H9 (cell line): ENCODE measurements around the gene KCNK16. TPM values are rescaled to one million over a fixed set of nuclear protein-coding genes. Genes with fewer than 3 reads are reported as not detected.

Source experiments
- DNase-seq: peaks from one replicate; pipeline ENCODE4 v3.0.0-alpha.2; 2017
- H2AFZ ChIP-seq: one replicate; pipeline ENCODE4 v1.6.1; 2013; ENCODE audit warnings: mild to moderate bottlenecking, low read length, control low read depth, moderate library complexity
- H2AK5ac ChIP-seq: 2 replicates; pipeline ENCODE4 v1.6.1; 2013; ENCODE audit warnings: low read length, control low read depth, mixed read lengths; ENCODE audit not compliant: insufficient read length
- H2BK120ac ChIP-seq: one replicate; pipeline ENCODE4 v1.6.1; 2013; ENCODE audit warnings: low read depth, mild to moderate bottlenecking, low read length, control low read depth, inconsistent platforms; ENCODE audit not compliant: poor library complexity, severe bottlenecking
- H2BK12ac ChIP-seq: 2 replicates; pipeline ENCODE4 v1.6.1; 2013; ENCODE audit warnings: low read length, control low read depth, mixed read lengths, low read depth; ENCODE audit not compliant: insufficient read length
- H2BK15ac ChIP-seq: 2 replicates; pipeline ENCODE4 v1.6.1; 2013; ENCODE audit warnings: low read depth, low read length, control low read depth
- H2BK20ac ChIP-seq: one replicate; pipeline ENCODE4 v1.6.1; 2013; ENCODE audit warnings: low read depth, mild to moderate bottlenecking, low read length, control low read depth, inconsistent platforms; ENCODE audit not compliant: poor library complexity, severe bottlenecking
- H2BK5ac ChIP-seq: 2 replicates; pipeline ENCODE4 v1.6.1; 2013; ENCODE audit warnings: low read length, control low read depth, mixed read lengths; ENCODE audit not compliant: insufficient read length
- H3K14ac ChIP-seq: 2 replicates; pipeline ENCODE4 v1.6.1; 2013; ENCODE audit warnings: low read length, control low read depth; ENCODE audit not compliant: insufficient read depth
- H3K18ac ChIP-seq: 2 replicates; pipeline ENCODE4 v1.6.1; 2013; ENCODE audit warnings: low read depth, mild to moderate bottlenecking, mixed read lengths, low read length, control low read depth; ENCODE audit not compliant: insufficient read length
- H3K23ac ChIP-seq: 2 replicates; pipeline ENCODE4 v1.6.1; 2013; ENCODE audit warnings: low read length, control low read depth, mixed read lengths, low read depth; ENCODE audit not compliant: insufficient read length
- H3K23me2 ChIP-seq: 2 replicates; pipeline ENCODE4 v1.6.1; 2013; ENCODE audit warnings: low read depth, mild to moderate bottlenecking, mixed read lengths, low read length, control low read depth; ENCODE audit not compliant: insufficient read length, poor library complexity, severe bottlenecking
- H3K27ac ChIP-seq: 2 replicates; pipeline ENCODE4 v1.5.1; 2013; ENCODE audit warnings: low read length, control low read depth, mixed read lengths, low read depth; ENCODE audit not compliant: insufficient read length
- H3K27me3 ChIP-seq: 2 replicates; pipeline ENCODE4 v1.6.1; 2013; ENCODE audit warnings: low read length, control low read depth, inconsistent platforms; ENCODE audit not compliant: insufficient read depth
- H3K4ac ChIP-seq: 2 replicates; pipeline ENCODE4 v1.6.1; 2013; ENCODE audit warnings: low read depth, mild to moderate bottlenecking, control low read depth, inconsistent platforms, low read length, moderate library complexity
- H3K4me1 ChIP-seq: 2 replicates; pipeline ENCODE4 v1.6.1; 2013; ENCODE audit warnings: low read length, control low read depth, inconsistent platforms; ENCODE audit not compliant: insufficient read depth
- H3K4me2 ChIP-seq: 2 replicates; pipeline ENCODE4 v1.6.1; 2013; ENCODE audit warnings: low read length, control low read depth, mixed read lengths; ENCODE audit not compliant: insufficient read length, insufficient read depth
- H3K56ac ChIP-seq: 2 replicates; pipeline ENCODE4 v1.6.1; 2013; ENCODE audit warnings: low read depth, mild to moderate bottlenecking, mixed read lengths, low read length, control low read depth; ENCODE audit not compliant: insufficient read length
- H3K79me1 ChIP-seq: 2 replicates; pipeline ENCODE4 v1.6.1; 2013; ENCODE audit warnings: low read depth, mild to moderate bottlenecking, moderate library complexity, low read length, control low read depth, inconsistent platforms; ENCODE audit not compliant: insufficient read depth, poor library complexity, severe bottlenecking
- H3K79me2 ChIP-seq: 2 replicates; pipeline ENCODE4 v1.6.1; 2013; ENCODE audit warnings: low read length, control low read depth, inconsistent platforms; ENCODE audit not compliant: insufficient read depth
- H3K9ac ChIP-seq: 2 replicates; pipeline ENCODE4 v1.6.1; 2013; ENCODE audit warnings: low read length, control low read depth, mixed read lengths; ENCODE audit not compliant: insufficient read length; ENCODE audit errors: extremely low read depth
- H3K9me3 ChIP-seq: one replicate; pipeline ENCODE4 v1.6.1; 2013; ENCODE audit warnings: low read depth, low read length, inconsistent platforms; ENCODE audit not compliant: control insufficient read depth
- H3T11ph ChIP-seq: one replicate; pipeline ENCODE4 v1.6.1; 2013; ENCODE audit warnings: mild to moderate bottlenecking, low read length, control low read depth, inconsistent platforms
- H4K20me1 ChIP-seq: one replicate; pipeline ENCODE4 v1.6.1; 2013; ENCODE audit not compliant: control insufficient read depth, insufficient read length, insufficient read depth
- H4K5ac ChIP-seq: 2 replicates; pipeline ENCODE4 v1.6.1; 2013; ENCODE audit warnings: low read depth, mild to moderate bottlenecking, mixed read lengths, low read length, control low read depth; ENCODE audit not compliant: insufficient read length
- H4K8ac ChIP-seq: replicated peaks from 2 replicates; pipeline ENCODE4 v1.6.1; 2013; ENCODE audit warnings: low read length, control low read depth, mixed read lengths, low read depth; ENCODE audit not compliant: insufficient read length
- H4K91ac ChIP-seq: 2 replicates; pipeline ENCODE4 v1.6.1; 2013; ENCODE audit warnings: low read depth, mild to moderate bottlenecking, moderate library complexity, mixed read lengths, low read length, control low read depth; ENCODE audit not compliant: insufficient read length
- H3K27ac Mint-ChIP-seq, 3 experiments: 2 replicates in 2 of 3; 3 replicates in 1 of 3; pipeline ENCODE4 v1.8.0; 2020 to 2021; ENCODE audit warnings: mixed read lengths in 3 of 3, mild to moderate bottlenecking in 1 of 3, moderate library complexity in 1 of 3
- H3K27me3 Mint-ChIP-seq: 2 replicates; pipeline ENCODE4 v1.8.0; 2021; ENCODE audit warnings: low read depth, mild to moderate bottlenecking, moderate library complexity, mixed read lengths
- H3K36me3 Mint-ChIP-seq, 3 experiments: 2 replicates in 2 of 3; 3 replicates in 1 of 3; pipeline ENCODE4 v1.8.0; 2020 to 2021; ENCODE audit warnings: low read depth in 3 of 3, mixed read lengths in 3 of 3; ENCODE audit not compliant: insufficient read depth in 1 of 3
- H3K4me1 Mint-ChIP-seq, 2 experiments: 2 replicates each; pipeline ENCODE4 v1.8.0; 2020; ENCODE audit warnings: mixed read lengths in 2 of 2
- H3K4me3 Mint-ChIP-seq, 2 experiments: 2 replicates in 1 of 2; 3 replicates in 1 of 2; pipeline ENCODE4 v1.8.0; 2020 to 2021; ENCODE audit warnings: mild to moderate bottlenecking in 2 of 2, mixed read lengths in 2 of 2, moderate library complexity in 1 of 2
- H3K9me3 Mint-ChIP-seq, 2 experiments: 2 replicates in 1 of 2; 3 replicates in 1 of 2; pipeline ENCODE4 v1.8.0; 2020; ENCODE audit warnings: mild to moderate bottlenecking in 2 of 2, mixed read lengths in 2 of 2, moderate library complexity in 1 of 2
- WGBS: extraction: QIAGEN DNeasy Blood & Tissue Kit; methylation state at CpG from one replicate; pipeline ENCODE4 v1.1.7; 2013; ENCODE audit warnings: missing lambda C conversion rate, low lambda C conversion rate, mixed read lengths; ENCODE audit not compliant: insufficient read length; ENCODE audit errors: extremely low coverage; 5-methylcytosine and 5-hydroxymethylcytosine counted together
- total RNA-seq: library from RNA; stranded (reverse); gene quantifications from 2 replicates; pipeline ENCODE4 v1.2.1, GENCODE V29; 2021
- TF ChIP-seq, protein P1 (sequence below): fragments of 200-600 bp; sonication (generic); conservative IDR thresholded peaks from 3 replicates; pipeline ENCODE4 v1.8.0; 2021; ENCODE audit warnings: antibody characterized with exemption, mild to moderate bottlenecking

KCNK16 gene
- total RNA-seq, 1 experiment from 2014 or later: not detected

DNA sequence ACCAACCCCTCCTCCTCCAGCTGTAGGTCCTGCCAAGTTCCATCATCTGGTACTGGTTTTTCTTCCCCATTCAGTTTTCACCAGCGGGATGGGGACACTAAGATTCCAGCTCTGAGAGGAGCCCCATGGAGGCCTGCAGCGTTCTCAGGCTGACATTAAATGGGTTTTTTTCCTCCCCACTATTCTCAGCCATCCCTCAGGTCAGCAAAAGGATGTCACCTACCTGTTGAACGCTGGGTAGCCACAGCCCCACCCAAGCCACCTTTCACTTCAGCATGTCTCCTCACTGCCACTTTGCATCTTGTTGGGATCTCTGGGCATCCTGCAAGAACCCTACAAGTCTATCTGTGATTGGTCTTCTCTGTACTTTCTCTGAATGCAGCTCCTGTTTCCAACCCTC lies 15.0 kb downstream of the KCNK16 start:
- no peak overlapping the region for H2BK12ac ChIP-seq
- no peak overlapping the region for H3K23ac ChIP-seq
- 0 out of 2 replicates have a peak, but pooled peaks cover 1% of the 10 kb centered on the region for H3K4me1 ChIP-seq
- no peak overlapping the region for H3K18ac ChIP-seq
- no peak overlapping the region for H2BK15ac ChIP-seq
- no peak overlapping the region for H3K27ac ChIP-seq
- no peak overlapping the region for H3K4ac ChIP-seq
- H4K8ac ChIP-seq: no peak overlapping the region
- H3K56ac ChIP-seq: no peak overlapping the region
- no CpG with 5 or more reads among the region's 3 CpGs for WGBS
- no peak overlapping the region for H2AFZ ChIP-seq
- Mint-ChIP-seq H3K36me3 (no peaks in the 10 kb centered on the region), H3K4me3 (no peak overlapping the region), H3K9me3 (no peaks in the 10 kb centered on the region), H3K27me3 (peaks cover 31% of the 10 kb centered on the region), H3K4me1 (peaks cover 11 to 13% of the 10 kb centered on the region in 2 experiments), H3K27ac (no peak overlapping the region)
- no peak overlapping the region for H2BK120ac ChIP-seq
- H2BK5ac ChIP-seq: no peak overlapping the region
- no peak overlapping the region for H3K14ac ChIP-seq
- DNase-seq: no peak
- no peak overlapping the region for H3T11ph ChIP-seq
- H4K5ac ChIP-seq: no peak overlapping the region
- H2AK5ac ChIP-seq: no peak overlapping the region
- H4K91ac ChIP-seq: no peak overlapping the region
- H3K27me3 ChIP-seq: peaks cover 6% of the 10 kb centered on the region
- H3K23me2 ChIP-seq: no peaks in the 10 kb centered on the region
- H3K79me1 ChIP-seq: no peaks in the 10 kb centered on the region
- no peak overlapping the region for H2BK20ac ChIP-seq
- no peaks in the 10 kb centered on the region for H3K9me3 ChIP-seq
- no peak overlapping the region for H3K9ac ChIP-seq
- H3K4me2 ChIP-seq: no peak overlapping the region
- H3K79me2 ChIP-seq: no peaks in the 10 kb centered on the region
- no peaks in the 10 kb centered on the region for H4K20me1 ChIP-seq
- TF ChIP-seq, protein P1, sequence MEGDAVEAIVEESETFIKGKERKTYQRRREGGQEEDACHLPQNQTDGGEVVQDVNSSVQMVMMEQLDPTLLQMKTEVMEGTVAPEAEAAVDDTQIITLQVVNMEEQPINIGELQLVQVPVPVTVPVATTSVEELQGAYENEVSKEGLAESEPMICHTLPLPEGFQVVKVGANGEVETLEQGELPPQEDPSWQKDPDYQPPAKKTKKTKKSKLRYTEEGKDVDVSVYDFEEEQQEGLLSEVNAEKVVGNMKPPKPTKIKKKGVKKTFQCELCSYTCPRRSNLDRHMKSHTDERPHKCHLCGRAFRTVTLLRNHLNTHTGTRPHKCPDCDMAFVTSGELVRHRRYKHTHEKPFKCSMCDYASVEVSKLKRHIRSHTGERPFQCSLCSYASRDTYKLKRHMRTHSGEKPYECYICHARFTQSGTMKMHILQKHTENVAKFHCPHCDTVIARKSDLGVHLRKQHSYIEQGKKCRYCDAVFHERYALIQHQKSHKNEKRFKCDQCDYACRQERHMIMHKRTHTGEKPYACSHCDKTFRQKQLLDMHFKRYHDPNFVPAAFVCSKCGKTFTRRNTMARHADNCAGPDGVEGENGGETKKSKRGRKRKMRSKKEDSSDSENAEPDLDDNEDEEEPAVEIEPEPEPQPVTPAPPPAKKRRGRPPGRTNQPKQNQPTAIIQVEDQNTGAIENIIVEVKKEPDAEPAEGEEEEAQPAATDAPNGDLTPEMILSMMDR: no peak
